Prostate gland (tissue), 2 donors: ENCODE results near the gene PELI1.

Experiments
- POLR2AphosphoS5 ChIP-seq: sonication (generic); formaldehyde crosslinking; IDR thresholded peaks from one replicate; pipeline ENCODE4 v1.6.1; 2017; ENCODE audit warnings: antibody characterized with exemption
- TF ChIP-seq, protein P1 (sequence below), 4 experiments: fragments of 200-600 bp in 2 of 4; fragments of 450-650 bp in 2 of 4; sonication (generic) in 2 of 4; IDR thresholded peaks; 1 replicate in 3 of 4; 2 replicates in 1 of 4; pipeline ENCODE4 v1.5.1; 2016 to 2019; ENCODE audit warnings: antibody characterized with exemption in 4 of 4, mild to moderate bottlenecking in 2 of 4, moderate library complexity in 2 of 4

DNA sequence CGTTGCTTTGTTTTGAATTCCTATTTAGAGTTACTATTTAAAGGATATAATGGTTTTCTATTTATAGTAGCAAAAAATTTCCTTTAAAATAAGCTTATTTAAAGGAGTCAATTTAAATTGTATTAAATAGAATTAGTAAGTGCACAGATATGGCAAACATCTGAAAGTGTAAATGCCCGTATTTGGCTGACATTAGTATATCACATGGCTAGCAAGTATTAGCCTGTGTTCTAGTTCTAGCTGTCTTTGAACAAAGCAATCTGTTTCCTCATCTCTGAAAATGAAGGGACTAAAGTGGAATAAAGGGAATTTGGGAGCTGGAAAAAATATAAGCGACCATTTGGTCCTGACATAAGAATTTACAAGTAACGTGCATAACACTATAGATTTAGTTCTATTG is 32.2 kb downstream of the PELI1 start:
- TF ChIP-seq, protein P1, sequence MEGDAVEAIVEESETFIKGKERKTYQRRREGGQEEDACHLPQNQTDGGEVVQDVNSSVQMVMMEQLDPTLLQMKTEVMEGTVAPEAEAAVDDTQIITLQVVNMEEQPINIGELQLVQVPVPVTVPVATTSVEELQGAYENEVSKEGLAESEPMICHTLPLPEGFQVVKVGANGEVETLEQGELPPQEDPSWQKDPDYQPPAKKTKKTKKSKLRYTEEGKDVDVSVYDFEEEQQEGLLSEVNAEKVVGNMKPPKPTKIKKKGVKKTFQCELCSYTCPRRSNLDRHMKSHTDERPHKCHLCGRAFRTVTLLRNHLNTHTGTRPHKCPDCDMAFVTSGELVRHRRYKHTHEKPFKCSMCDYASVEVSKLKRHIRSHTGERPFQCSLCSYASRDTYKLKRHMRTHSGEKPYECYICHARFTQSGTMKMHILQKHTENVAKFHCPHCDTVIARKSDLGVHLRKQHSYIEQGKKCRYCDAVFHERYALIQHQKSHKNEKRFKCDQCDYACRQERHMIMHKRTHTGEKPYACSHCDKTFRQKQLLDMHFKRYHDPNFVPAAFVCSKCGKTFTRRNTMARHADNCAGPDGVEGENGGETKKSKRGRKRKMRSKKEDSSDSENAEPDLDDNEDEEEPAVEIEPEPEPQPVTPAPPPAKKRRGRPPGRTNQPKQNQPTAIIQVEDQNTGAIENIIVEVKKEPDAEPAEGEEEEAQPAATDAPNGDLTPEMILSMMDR (IDR thresholded peaks at IDR 0.05): no peak
- no peak for TF ChIP-seq POLR2AphosphoS5
